OCI-LY7 (cell line): Measurements from ENCODE around the gene RBL1. TPM values are rescaled to one million over a fixed set of nuclear protein-coding genes. Genes with fewer than 3 reads are reported as not detected.

Experiments used
- BruUV-seq: library from RNA; stranded (reverse); fragments of 400-500 nt; replicated peaks from 2 replicates; lab custom pipeline; 2021; lab: Mats Ljungman, UMichigan
- CTCF ChIA-PET: fragments of 300-600 bp; sonication (Branson Sonifier 250); formaldehyde crosslinking; loops from one replicate; lab custom pipeline; 2022; ENCODE audit warnings: antibody characterized with exemption; ENCODE audit not compliant: unreplicated experiment; lab: Charles Lee
- POLR2A ChIA-PET: fragments of 300-600 bp; sonication (Branson Sonifier 250); formaldehyde crosslinking; loops from one replicate; lab custom pipeline; 2022; ENCODE audit warnings: antibody characterized with exemption; lab: Charles Lee
- DNase-seq: peaks from one replicate; pipeline ENCODE4 v3.0.0-alpha.2; 2015; ENCODE audit warnings: low spot score
- H2AFZ ChIP-seq: fragments of 200-600 bp; sonication (generic), shearing (Covaris generic); 2 replicates; pipeline ENCODE4 v1.6.1; 2014; ENCODE audit warnings: mild to moderate bottlenecking, antibody characterized with exemption, low read length, moderate library complexity
- H3K27ac ChIP-seq: fragments of 200-600 bp; sonication (generic); 2 replicates; pipeline ENCODE4 v1.5.1; 2014; ENCODE audit warnings: mixed run types, low read depth, mild to moderate bottlenecking, moderate library complexity, low read length, inconsistent platforms; ENCODE audit not compliant: poor library complexity, severe bottlenecking
- H3K36me3 ChIP-seq: fragments of 200-600 bp; sonication (generic); 2 replicates; pipeline ENCODE4 v1.6.1; 2014; ENCODE audit warnings: mild to moderate bottlenecking, antibody characterized with exemption, low read length, moderate library complexity, mixed read lengths; ENCODE audit not compliant: insufficient read depth
- H3K4me1 ChIP-seq: fragments of 200-600 bp; sonication (generic); 2 replicates; pipeline ENCODE4 v1.5.1; 2014; ENCODE audit warnings: mild to moderate bottlenecking, low read length; ENCODE audit not compliant: insufficient read depth, poor library complexity, severe bottlenecking
- H3K4me2 ChIP-seq: fragments of 200-600 bp; sonication (generic); 2 replicates; pipeline ENCODE4 v1.6.1; 2014; ENCODE audit warnings: mild to moderate bottlenecking, low read length
- H3K4me3 ChIP-seq: fragments of 200-600 bp; sonication (generic); 2 replicates; pipeline ENCODE4 v1.5.1; 2014; ENCODE audit warnings: mild to moderate bottlenecking, low read depth, low read length; ENCODE audit not compliant: poor library complexity, severe bottlenecking
- H3K79me2 ChIP-seq: fragments of 200-600 bp; sonication (generic); 2 replicates; pipeline ENCODE4 v1.6.1; 2016; ENCODE audit warnings: low read depth, mild to moderate bottlenecking, low read length, moderate library complexity, mixed read lengths; ENCODE audit not compliant: insufficient read depth
- H3K9me2 ChIP-seq: fragments of 200-600 bp; sonication (generic); 2 replicates; pipeline ENCODE4 v1.6.1; 2016; ENCODE audit warnings: mild to moderate bottlenecking, low read length, mixed read lengths; ENCODE audit not compliant: insufficient read depth
- H3K9me3 ChIP-seq: fragments of 200-600 bp; sonication (generic); 2 replicates; pipeline ENCODE4 v1.6.1; 2014; ENCODE audit warnings: mild to moderate bottlenecking, mixed run types, low read length, mixed read lengths
- H4K20me1 ChIP-seq: fragments of 200-600 bp; sonication (generic); 2 replicates; pipeline ENCODE4 v1.6.1; 2014; ENCODE audit warnings: mild to moderate bottlenecking, antibody characterized with exemption, low read length, moderate library complexity, mixed read lengths; ENCODE audit not compliant: insufficient read depth
- EZH2phosphoT487 ChIP-seq: fragments of 200-600 bp; sonication (generic); IDR thresholded peaks from 2 replicates; pipeline ENCODE4 v1.6.1; 2018; ENCODE audit warnings: low read depth, borderline replicate concordance, mild to moderate bottlenecking, mixed run types, antibody characterized with exemption, low read length, moderate library complexity, mixed read lengths
- intact Hi-C: fragments of 100-400 bp; cut with micrococcal nuclease; formaldehyde crosslinking; loops from one replicate; pipeline ENCODE4 v1.10.0; 2022; ENCODE audit not compliant: unreplicated experiment
- total RNA-seq, 2 experiments: library from RNA; depleted of rRNA in 1 of 2; stranded (reverse); fragments of >200 nt in 1 of 2; shearing (Covaris generic) in 1 of 2; gene quantifications; 2 replicates each; pipeline ENCODE4 v1.2.3, GENCODE V29; 2014 to 2022
- TF ChIP-seq, protein P1 (sequence below): fragments of 200-600 bp; sonication (generic); conservative IDR thresholded peaks from 2 replicates; pipeline ENCODE4 v1.5.1; 2014; ENCODE audit warnings: mild to moderate bottlenecking, antibody characterized with exemption, low read length, moderate library complexity, mixed read lengths

The RBL1 gene
- total RNA-seq, 2 experiments from 2014 or later, result 41.5 to 63.0 TPM

DNA sequence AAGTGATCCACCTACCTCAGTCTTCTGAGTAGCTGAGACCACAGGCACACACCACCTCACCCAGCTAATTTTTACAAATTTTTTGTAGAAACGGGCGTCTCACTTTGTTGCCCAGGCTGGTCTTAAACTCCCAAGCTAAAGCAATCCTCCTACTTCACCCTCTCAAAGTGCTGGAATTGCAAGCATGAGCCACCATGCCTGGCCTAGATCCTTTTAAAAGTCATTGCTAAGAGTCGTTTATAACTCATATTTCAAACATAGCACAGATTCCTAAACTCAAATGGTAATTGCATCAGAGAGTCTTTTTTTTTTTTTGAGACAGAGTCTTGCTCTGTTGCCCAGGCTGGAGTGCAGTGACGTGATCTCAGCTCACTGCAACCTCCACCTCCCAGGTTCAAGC lies 136.6 kb downstream of the RBL1 start:
- no peak overlapping the region for H2AFZ ChIP-seq
- H3K36me3 ChIP-seq, result no peaks in the 10 kb centered on the region
- no peak for DNase-seq
- H3K4me1 ChIP-seq, result no peaks in the 10 kb centered on the region
- no peaks in the 10 kb centered on the region for H3K9me2 ChIP-seq
- intact Hi-C loops, result no loop called here
- no peaks in the 10 kb centered on the region for H3K79me2 ChIP-seq
- ChIA-PET CTCF (no interaction called here), POLR2A (no interaction called here)
- TF ChIP-seq, protein P1, sequence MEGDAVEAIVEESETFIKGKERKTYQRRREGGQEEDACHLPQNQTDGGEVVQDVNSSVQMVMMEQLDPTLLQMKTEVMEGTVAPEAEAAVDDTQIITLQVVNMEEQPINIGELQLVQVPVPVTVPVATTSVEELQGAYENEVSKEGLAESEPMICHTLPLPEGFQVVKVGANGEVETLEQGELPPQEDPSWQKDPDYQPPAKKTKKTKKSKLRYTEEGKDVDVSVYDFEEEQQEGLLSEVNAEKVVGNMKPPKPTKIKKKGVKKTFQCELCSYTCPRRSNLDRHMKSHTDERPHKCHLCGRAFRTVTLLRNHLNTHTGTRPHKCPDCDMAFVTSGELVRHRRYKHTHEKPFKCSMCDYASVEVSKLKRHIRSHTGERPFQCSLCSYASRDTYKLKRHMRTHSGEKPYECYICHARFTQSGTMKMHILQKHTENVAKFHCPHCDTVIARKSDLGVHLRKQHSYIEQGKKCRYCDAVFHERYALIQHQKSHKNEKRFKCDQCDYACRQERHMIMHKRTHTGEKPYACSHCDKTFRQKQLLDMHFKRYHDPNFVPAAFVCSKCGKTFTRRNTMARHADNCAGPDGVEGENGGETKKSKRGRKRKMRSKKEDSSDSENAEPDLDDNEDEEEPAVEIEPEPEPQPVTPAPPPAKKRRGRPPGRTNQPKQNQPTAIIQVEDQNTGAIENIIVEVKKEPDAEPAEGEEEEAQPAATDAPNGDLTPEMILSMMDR, result no peak
- TF ChIP-seq EZH2phosphoT487, result no peak
- no peak overlapping the region for H3K27ac ChIP-seq
- no peak overlapping the region for H3K4me2 ChIP-seq
- no TSS peak for BruUV-seq
- H3K9me3 ChIP-seq, result 0 out of 2 replicates have a peak, but pooled peaks cover 8% of the 10 kb centered on the region
- H4K20me1 ChIP-seq, result no peaks in the 10 kb centered on the region
- no peak overlapping the region for H3K4me3 ChIP-seq

DNA sequence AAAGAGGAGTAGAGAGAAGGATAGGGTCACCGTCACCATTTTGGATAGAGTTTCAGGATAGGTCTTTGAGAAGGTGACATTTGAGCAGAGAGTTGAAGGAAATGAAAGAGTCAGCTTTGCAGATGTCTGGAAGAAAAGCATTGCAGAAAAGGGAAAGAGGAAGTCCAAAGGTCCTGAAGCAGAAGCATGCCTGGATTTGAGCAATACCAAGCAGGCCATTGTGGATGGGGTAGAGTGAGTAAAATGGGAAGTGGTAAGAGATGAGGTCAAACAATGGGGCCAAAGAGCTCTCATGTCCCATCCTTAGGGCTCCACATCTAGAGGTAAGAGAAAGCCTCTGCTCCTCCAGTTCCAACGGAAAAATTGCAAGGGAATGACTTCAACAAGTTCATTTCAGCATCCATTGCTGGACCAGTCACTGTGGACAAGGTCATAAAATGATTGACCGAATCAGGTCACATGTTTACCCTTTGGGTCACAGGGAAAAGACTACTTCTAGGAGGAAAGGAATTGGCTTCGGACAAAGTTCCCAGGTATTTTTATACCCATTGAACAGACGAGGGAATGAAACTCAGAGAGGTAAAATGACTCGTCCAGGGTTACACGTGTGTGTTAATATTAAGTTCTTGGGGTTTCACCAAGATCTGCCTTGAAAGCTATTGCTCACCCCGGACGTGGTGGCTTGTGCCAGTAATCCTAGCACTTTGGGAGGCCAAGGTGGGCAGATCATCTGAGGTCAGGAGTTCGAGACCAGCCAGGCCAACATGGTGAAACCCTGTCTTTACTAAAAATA lies 137.7 kb downstream of the RBL1 start:
- no peak for DNase-seq
- no TSS peak for BruUV-seq
- Histone ChIP-seq H3K4me2 (no peak overlapping the region), H3K27ac (no peak overlapping the region), H4K20me1 (no peaks in the 10 kb centered on the region), H3K79me2 (no peaks in the 10 kb centered on the region), H3K9me2 (no peaks in the 10 kb centered on the region), H2AFZ (no peak overlapping the region), H3K36me3 (no peaks in the 10 kb centered on the region), H3K4me1 (no peaks in the 10 kb centered on the region), H3K9me3 (0 out of 2 replicates have a peak, but pooled peaks cover 7% of the 10 kb centered on the region), H3K4me3 (no peak overlapping the region)
- intact Hi-C loops, result no loop called here
- TF ChIP-seq EZH2phosphoT487, result no peak
- TF ChIP-seq, protein P1, result no peak
- ChIA-PET POLR2A (interaction anchor here (0.5 to 1.0 kb wide), 3 partner anchors 9 to 214 kb away, joined by 3 to 12 read pairs (median 3); no protein-coding TSS in a partner anchor), CTCF (no interaction called here)

DNA sequence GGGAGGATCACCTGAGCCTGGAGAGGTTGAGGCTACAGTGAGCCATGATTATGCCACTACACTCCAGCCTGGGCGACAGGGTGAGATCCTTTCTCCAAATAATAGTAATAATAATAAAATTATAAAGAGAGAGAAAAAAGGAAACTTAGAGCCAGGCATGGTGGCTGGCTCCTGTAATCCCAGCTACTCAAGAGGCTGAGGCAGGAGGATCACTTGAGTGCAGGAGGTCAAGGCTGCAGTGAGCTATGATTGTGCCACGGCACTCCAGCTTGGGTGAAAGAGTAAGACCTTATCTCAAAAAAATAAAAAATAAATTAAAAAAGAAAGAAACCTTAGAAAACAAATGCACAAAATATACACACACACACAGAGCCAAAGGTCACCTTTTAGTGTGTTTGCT lies 139.1 kb downstream of the RBL1 start:
- no peaks in the 10 kb centered on the region for H3K9me3 ChIP-seq
- ChIA-PET CTCF (no interaction called here), POLR2A (no interaction called here)
- H3K4me1 ChIP-seq, result peaks cover 7% of the 10 kb centered on the region
- H3K79me2 ChIP-seq, result no peaks in the 10 kb centered on the region
- no peaks in the 10 kb centered on the region for H3K36me3 ChIP-seq
- DNase-seq, result no peak
- H2AFZ ChIP-seq, result no peak overlapping the region
- no peaks in the 10 kb centered on the region for H4K20me1 ChIP-seq
- BruUV-seq, result no TSS peak
- H3K27ac ChIP-seq, result no peak overlapping the region
- H3K9me2 ChIP-seq, result no peaks in the 10 kb centered on the region
- TF ChIP-seq, protein P1, result no peak
- TF ChIP-seq EZH2phosphoT487, result no peak
- intact Hi-C loops, result no loop called here
- no peak overlapping the region for H3K4me3 ChIP-seq
- no peak overlapping the region for H3K4me2 ChIP-seq
